Hematopoietic multipotent progenitor cell treated with erythropoietin and hydrocortisone succinate and interleukin-3 and kit ligand, for 15 days (in vitro differentiated cells): Measurements from ENCODE around the gene EPS8L1.
"Not testable (repeated sequence)": the region's sequence is repeated elsewhere in the genome, so short reads cannot be mapped to it uniquely, and the experiment has no call there.

Source experiments
- DNase-seq: peaks from one replicate; pipeline ENCODE4 v3.0.0-alpha.2; 2015; ENCODE audit warnings: low spot score

EPS8L1 gene

DNA sequence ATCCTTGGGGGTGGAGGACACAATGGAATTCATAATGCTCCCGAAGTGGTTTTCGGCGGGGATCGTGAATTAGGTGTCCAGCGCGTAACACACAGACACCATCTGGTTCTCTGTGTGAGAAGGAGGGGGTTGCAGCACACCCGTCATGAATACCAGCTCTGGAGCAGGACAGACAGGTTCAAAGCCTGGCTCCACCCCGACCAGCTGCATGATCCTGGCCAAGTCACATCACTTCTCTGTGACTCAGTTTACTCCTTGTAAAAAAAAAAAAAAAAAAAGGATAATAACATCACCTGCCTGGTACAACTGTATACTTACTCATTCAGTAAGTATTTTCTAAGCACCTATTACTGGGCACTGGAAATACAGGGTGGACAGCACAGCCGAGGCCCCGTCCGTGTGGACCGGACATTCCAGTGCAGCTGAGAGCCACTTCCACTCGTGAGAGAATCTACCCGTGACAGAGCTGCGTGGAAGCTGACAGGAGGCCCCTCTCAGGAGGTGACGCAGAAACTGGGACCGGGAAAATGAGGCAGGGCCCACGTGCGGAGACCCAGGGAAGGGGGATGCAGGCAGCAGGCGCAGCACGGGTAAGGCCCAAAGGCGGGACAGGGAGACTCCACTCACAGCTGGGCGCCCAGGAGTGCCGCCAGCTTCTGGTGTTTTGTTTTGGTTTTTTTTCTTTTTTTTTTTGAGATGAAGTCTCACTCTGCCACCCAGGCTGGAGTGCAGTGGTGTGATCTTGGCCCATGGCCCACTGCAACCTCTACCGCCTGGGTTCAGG lies 24.7 kb upstream of the EPS8L1 start:
- no peak for DNase-seq

DNA sequence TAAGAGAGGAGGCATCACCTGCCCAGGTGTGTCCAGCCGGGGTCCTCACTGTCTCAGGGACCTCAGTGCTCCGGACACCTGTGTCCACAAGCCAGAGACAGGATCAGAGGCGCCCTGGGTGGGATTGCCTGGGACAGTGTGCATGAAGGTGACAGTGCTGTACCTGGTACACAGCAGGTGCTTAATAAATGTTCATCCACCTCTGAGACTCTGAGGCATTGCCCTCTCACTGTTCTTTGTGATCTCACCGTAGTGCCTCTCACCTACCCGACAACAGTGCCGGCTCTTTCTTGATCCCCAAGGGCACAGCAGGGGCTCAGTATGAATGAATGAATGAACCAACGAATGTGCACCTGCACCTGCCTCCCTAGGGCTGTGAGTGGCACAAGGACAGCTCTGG lies 21.9 kb upstream of the EPS8L1 start:
- no peak for DNase-seq

DNA sequence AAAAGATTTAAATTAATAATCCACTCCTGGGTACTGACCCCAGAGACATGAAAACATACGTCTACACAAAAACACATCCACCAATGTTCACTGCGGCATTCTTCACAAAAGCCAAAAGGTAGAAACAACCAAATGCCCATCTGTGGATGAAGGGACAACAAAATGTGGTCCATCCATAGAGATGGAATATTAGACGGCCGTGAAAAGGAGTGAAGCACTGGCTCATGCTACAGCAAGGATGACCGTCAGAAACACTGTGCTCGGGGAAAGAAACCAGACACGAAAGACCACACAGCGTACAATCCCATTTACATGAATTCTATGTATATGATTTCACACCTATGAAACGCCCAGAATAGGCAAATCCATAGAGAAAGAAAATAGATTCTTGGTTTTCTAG lies 18.8 kb upstream of the EPS8L1 start:
- DNase-seq: no peak

DNA sequence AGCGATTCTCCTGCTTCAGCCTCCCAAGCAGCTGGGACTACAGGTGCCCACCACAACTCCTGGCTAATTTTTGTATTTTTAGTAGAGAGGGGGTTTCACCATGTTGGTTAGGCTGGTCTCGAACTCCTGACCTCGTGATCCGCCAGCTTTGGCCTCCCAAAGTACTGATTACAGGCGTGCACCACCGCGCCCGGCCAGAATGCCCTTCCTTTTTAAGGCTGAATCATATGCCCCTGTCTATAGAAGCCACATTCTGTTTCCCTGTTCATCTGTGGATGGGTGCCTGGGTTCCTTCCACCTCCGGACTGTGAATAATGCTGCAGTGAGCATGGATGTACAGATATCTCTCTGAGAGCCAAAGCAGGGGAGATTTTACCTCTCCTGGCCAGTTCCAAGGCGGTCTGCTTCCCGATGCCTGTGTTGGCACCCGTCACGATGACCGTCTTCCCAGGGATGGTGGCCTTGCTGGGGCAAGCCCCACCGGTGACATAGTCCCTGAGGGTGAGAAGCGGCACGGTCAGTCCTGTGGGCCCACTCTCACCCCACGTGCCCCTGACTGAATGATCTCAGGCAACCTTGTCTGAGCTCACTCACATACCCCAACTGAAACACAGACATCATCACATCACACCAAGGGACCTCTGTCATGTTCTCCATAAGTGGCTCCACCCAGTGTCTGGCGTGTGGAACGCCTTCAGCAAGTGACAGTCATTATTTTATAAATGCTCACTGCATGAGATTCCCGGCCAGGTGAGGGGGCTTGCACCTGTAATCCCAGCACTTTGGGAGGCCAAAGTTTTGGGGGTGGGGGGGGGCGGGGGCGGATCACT lies 16.7 kb upstream of the EPS8L1 start:
- no peak for DNase-seq

DNA sequence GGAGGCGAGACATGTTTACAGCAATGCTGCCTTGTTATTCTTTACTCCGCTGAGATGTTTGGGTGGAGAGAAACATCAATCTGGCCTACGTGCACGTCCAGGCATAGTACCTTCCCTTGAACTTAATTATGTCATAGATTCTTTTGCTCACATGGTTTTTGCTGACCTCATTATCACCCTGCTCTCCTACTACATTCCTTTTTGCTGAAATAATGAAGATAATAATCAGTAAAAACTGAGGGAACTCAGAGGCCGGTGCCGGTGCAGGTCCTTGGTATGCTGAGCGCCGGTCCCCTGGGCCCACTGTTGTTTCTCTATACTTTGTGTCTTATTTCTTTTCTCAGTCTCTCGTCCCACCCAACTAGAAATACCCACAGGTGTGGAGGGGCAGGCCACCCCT lies 15.4 kb upstream of the EPS8L1 start:
- DNase-seq: not testable (repeated sequence)

DNA sequence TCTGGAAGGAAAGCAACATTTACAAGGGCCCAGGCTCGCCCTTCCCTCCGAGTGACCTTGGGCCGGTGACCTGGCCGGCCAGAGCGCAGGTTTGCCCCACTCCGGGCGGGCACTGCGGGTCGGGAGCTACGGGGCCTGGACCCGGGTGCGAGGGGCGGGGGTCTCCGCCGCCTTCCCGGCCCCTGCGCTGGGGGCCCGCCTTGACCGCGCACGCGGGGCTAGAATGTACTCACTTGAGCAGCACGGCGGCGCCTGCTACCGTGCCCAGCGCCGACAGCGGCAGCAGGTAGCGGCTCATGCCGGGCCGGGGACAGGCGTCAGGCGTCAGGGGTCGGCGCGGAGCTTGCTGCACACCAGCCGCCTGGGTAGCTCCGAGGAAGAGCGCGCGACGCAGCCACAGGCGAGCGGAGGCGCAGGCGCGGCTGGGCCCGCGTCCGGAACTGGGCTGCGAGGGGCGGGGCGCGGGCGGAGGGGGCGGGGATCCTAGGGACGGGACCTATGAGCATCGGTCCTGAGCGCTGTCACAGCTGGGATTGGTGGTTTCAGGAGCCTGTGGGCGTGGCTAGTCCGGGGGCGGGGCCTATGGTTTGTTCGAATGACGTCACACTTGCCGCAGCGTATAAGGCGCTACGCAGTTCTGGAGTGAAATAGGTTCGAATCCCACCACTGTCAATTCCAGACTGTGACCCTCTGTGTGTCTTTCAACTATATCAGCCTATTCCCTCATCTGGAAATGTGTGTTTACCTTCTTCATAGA lies 12.8 kb upstream of the EPS8L1 start, which contains the start of gene RDH13:
TSS of gene RDH13 (minus strand) at position 414 of the 757 bp plus-strand sequence. CDS start at position 298, 116 bp downstream.
- DNase-seq: peak; percentile 94

DNA sequence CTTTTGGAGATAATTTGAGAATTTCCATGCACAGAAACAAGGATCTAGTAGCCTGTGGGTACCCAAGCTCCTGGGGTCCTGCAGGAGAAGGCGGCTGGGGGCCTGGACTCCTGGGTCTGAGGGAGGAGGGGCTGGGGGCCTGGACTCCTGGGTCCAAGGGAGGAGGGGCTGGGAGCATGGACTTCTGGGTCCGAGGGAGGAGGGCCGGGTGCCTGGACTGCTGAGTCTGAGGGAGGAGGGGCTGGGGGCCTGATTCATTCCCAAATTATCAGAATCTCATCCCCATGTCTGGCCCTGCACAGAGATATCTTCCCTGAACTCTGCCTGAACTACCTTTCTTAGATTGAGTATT lies 12.2 kb upstream of the EPS8L1 start:
- DNase-seq: no peak

DNA sequence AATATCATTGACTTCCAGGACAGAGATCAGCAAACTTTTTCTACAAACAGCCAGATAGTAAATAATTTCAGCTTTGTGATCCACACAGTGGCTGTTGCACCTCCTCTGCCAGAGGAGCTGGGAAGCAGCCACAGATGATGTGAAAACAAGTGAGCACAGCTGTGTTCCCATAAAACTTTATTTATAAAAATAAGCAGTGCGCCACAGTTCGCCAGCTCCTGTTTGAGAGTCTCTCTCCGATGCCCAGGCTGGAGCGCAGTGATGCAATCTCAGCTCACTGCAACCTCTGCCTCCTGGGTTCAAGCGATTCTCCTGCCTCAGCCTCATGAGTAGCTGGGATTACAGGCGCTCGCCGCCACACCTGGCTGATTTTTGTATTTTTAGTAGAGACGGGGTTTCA lies 10.2 kb upstream of the EPS8L1 start:
- DNase-seq: not testable (repeated sequence)

DNA sequence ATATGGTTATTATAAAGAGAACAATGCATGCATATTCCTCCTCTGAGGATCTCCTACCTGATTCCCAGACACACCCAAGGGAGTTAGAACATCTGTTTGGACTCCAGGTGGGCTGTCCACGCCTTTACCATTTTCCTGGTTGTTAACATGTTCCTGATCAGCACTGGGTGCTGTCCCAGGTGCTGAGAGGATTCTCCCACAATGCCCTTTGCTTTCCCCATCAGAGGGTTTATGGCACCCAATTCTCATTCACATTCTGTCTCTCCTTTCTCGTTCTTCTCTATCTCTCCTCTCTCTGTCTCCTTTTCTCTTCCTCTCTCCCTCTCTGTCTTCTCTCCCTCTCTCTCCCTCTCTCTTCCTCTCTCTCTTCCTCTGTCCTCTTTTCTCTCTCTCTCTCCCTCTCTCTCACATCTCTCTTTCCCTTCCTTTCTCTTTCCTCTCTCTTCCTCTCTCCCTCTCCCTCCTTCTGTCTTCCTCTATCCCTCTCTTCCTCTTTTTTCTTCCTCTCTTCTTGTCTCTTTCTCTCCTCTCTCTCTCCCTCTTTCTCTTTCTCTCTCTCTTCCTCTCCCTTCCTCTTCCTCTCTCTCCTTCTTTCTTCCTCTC lies 9.5 kb upstream of the EPS8L1 start:
- no peak for DNase-seq

DNA sequence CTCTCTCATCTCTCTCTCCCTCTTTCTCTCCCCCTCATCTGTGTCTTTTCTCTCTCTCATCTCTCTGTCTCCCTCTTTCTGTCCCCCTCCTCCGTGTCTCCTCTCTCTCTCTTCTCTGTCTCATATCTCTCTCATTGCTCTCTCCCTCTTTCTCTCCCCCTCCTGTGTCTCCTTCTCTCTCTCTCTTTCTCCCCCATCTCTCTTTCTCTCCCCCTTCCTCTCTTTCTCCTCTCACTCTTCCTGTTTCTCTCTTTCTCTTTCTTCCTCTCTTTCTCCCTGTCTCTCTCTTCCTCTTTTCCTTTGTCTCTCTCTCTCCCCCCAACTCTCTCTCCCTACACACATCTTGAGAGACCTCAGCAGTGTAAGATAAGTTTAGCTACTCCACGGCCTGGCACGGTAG lies 7.8 kb upstream of the EPS8L1 start:
- DNase-seq: no peak

DNA sequence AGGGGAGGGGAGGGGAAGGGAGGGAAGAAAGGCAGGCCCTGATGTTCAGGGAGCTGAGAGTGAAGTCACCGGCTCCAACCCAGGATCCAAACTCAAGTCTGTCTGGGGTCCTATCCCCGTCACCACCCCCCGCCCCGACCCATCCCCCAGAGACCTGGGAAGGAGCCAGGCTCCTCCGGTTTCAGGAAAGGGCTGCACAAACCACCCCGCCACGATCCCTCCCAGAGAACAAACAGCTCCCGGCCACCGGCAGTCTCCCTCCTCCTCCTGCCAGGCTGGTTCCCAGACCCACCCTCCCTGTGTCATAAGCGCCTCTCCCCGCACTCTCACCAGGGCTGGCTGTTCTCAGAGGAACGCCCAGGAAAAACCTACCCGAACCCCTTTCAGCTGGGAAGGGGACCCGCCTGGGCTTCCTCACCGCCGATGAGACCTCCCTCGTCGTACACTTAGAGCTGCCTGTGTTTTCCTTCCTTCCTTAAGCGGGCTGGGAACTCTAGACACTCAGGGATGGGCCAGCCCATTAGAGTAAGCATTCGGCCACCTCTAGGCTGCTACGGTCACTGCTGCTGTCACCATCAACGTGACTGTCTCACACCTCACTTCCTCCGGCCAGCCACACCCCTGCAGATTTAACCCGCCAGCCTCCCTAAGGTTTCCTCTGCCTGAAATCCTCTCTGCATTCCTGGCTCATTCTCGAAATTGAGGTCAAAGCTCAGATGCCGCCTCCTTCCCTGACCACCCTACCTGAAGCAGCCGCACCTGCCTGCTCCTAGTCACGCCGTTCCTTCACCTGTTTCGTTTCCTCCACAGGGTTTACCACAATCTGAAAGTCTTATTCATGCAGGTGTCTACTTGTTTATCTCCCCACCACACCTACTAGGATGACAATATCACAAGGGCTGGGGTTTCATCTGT lies 6.5 kb upstream of the EPS8L1 start:
- DNase-seq: no peak

DNA sequence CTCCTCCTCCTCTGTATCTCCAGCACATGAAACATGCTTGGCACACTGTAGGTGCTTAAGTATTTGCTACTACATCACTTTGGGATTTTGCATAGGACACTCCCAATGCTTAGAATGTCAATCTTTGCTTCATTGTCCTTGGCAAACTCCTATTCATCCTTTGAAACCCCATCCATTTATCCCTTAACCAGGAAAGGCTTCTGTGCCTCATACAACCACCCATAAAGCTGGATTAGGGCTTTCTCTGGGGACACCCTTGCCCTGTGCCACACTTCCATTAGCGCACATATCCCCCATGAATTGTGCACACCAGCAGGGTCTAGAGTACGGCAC lies 5.8 kb upstream of the EPS8L1 start:
- no peak for DNase-seq

DNA sequence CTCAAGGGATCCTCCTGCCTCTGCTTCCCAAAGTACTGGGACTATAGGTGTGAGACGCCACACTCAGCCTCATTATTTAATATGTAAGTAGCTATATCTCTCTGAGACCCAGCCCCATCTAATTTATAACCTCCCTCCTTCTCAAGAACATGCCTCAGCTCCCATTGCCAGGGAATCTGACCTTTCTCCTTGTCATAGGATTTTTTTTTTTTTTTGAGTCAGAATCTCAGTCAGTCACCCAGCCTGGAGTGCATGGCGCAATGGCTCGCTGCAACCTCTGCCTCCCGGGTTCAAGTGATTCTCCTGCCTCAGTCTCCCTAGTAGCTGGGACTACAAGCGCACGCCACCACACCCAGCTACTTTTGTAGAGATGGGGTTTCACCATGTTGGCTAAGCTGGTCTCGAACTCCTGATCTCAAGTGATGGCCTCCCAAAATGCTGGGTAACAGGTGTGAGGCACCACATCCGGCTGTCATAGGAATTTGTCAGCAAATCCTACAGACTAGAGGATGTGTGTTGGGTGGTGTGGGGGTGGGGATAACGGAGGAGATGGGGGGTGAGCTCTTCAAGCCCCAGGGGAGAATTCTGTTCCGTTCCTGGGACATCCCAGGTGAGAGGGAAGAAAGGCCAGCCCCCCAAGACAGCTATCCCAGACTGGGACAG lies 5.1 kb upstream of the EPS8L1 start:
- no peak for DNase-seq

DNA sequence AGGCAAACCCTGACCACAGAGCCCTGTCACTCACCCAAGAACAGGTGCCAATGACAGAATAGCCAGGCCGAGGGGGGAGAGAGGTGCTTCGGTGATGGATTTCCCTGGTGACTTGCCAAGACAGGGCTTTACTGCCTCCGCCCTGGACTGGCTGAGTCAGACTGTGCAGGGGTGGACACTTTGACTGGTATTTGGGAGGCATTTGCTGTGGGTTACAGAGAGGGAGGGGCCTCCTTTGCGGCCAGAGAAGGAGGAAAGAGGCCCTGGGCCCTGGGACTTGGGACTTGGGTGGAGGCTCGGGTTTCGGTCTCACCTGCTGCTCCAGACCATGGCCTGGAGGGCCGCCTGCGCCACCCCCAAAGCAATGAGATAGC lies 4.6 kb upstream of the EPS8L1 start:
- no peak for DNase-seq

DNA sequence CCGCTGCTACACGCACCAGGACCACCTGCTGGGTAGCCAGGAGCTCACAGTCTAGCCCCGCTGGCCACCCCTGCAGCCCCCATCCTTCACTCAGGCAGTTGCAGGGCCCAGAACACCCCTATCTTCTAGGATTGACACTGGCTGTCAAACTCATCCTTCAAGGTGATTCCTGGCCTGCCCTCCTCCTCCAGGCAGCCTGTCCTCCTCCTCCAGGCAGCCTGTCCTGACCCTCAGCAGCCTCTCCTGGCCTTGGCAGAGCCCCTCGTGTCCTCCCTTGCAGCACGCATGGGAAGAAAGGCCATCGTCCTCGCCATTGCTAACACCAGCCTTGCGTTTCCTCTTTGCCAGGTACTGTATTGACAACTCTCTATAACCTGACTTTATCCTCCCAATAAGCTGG lies 3.8 kb upstream of the EPS8L1 start:
- no peak for DNase-seq

DNA sequence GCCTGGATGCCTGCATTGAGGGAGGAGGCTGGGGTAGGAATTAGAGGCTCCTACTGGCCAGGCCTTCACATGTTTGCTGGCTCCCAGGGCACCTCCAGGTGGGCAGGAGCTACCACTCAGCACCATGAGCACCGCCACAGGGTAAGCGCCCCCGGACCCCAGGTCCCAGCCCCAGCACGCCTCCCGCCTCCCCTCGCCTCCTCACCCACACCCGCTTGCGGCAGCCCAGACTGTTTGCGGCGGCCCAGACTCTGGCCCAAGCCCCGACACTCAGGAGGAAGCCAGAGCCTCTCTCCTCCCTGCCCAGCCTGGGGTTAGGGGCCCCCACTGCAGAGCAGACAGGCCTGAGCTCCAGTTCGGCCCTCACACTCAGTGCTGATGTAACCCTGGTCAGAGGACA lies 652 bp downstream of the EPS8L1 start:
- no peak for DNase-seq

DNA sequence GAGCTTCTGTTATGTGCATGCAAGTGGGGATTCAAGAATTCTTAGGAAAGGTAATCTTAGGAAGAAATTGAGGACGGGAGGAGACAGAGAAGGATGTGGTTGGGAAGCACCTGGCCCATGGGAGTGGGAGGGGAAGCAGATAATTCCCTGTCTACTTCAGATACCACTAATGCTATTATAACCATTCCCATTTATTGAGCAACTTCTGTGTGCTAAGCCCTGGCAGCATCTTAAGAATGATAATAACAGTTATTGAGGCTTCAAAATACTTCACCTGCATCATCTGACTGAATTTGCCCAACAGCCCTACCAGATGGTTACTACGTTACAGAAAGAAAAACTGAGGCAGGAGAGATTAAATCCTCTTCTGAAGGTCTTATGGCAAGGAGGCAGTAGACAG lies 1.4 kb downstream of the EPS8L1 start:
- DNase-seq: no peak

DNA sequence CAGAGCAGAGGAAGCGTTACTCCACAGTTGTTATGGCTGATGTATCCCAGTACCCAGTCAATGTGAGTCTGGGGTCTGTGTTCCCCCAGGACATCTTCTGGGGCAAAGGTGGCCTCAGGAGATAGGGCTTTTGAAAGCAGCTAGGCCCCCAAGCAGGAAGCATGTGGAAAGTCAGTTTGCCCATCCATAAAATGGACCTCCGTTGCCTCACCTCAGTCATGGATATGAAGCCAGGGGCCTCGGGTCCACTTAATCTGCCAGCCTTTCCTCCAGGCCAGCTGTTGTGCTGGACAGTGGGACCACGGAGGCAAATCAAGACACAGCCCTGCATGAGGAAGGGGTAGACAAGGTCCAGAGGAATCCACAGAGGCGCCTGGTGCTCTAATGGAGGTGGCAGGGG lies 3.3 kb downstream of the EPS8L1 start:
- no peak for DNase-seq

DNA sequence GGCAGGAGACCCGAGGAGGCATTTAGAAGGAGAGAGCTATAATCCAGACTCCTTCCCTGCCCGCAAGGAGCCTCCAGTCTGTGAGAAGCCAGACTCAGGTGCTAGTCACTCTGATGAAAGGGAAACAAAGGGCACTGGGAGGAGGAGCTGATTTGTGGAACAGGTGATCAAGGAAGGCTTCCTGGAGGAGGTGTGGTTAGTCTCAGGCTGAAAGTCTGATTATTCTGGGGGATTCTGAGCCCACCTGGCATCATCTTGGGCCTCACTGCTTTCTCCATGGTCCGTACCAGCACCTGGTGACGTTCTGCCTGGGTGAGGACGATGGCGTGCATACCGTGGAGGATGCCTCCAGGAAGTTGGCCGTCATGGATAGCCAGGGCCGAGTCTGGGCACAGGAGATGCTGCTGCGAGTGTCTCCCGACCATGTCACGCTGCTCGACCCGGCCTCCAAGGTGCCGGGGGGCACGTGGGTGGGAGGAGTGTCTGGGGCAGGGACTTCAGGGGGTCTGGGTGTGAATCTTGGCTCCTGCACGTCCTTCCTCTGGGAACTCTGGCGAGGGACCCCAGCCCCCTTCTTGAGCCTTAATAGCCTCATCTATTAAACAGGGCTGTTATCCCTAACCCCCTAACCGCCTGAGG lies 3.9 kb downstream of the EPS8L1 start:
- no peak for DNase-seq
